ENCODE data around the gene C19orf85.

DNA sequence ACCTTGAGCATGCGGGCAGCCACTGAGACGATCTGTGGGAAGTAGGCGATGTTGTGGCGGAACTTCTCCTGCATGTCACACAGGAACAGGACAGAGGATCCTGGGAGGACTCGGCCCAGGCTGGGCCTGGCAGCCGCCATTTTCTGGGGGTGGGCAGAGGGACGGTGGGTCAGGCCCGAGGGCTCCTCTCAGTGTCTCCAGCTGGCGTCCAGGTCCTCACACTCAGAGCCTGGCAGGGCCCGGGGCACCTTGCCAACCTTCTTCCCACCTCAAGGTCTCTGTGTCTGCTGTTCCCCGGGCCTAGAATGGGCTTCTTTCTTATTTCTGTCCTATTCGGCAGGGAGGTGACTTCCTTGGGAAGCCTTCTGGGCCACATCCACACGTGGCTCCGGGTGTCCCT lies 8.2 kb downstream of the C19orf85 start:
- TF ChIP-seq CTCF (IDR thresholded peaks at IDR 0.05; ENCODE audit: borderline replicate concordance, extremely low read depth, low read length, poor library complexity, severe bottlenecking) (no peak), EZH2 (IDR thresholded peaks at IDR 0.05; ENCODE audit: borderline replicate concordance, low read depth, low read length, severe bottlenecking) (no peak)
